Astrocyte of the spinal cord (primary cell): ENCODE measurements around the gene TNFSF11.

Experiments used
- DNase-seq: peaks from one replicate; pipeline ENCODE4 v3.0.0; 2011; ENCODE audit warnings: low read depth, low spot score
- H3K4me3 ChIP-seq: 2 replicates; pipeline ENCODE4 v1.5.1; 2011; ENCODE audit warnings: low read depth, mild to moderate bottlenecking, low read length, moderate library complexity
- in situ Hi-C: cut with HindIII; loops from 2 replicates; pipeline ENCODE4 v1.10.0; 2017; ENCODE audit warnings: low sequenced_read_pairs
- TF ChIP-seq, protein P1 (sequence below): IDR thresholded peaks from 2 replicates; pipeline ENCODE4 v1.5.1; 2012; ENCODE audit warnings: low read depth, mild to moderate bottlenecking, low read length, inconsistent platforms

TNFSF11 gene

DNA sequence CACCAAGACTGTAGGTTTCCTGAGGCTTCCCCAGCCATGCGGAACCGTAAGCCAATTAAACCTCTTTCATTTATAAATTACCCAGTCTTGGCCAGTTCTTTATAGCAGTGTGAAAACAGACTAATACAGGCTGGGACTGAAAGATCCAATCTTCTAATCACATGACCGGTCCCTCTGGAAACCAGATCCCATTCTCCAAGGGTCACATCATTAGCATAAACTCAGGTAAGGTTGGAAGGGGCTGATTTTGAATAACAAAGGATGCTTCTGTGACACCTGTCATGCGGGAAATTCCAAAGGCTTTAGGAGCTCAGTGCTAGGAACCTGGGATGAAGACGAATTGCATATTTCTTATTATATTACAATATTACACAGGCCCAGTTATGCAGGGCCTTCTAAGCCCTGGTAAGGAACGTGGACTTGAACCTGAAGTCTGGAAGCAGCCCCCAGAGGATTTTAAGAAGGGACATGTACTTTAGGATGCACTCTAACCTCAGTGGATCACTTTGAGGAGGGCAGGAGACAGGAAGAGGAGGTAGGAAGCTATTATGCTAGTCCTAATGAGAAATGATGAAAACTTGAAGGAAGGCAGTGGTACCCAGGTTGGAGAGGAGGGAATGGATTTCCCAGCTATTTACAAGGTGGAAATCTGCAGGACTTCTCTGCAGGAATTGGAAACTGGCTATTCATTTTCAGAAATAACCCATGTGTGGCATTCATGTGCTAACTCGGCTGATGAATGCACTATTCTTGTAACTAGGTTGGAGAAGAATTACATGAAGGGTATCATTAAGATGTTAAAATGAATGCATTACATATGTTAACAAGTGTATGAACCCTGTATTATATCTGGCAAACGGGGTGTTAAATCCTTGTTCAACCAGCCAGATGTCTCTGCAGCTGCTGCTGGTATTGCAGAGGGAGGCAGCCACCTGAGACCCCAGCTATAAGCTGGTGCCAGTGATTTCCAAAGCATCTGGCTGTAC, 19.3 kb downstream of the TNFSF11 start:
- no peak overlapping the region for H3K4me3 ChIP-seq
- in situ Hi-C loops = no loop called here
- TF ChIP-seq, protein P1, sequence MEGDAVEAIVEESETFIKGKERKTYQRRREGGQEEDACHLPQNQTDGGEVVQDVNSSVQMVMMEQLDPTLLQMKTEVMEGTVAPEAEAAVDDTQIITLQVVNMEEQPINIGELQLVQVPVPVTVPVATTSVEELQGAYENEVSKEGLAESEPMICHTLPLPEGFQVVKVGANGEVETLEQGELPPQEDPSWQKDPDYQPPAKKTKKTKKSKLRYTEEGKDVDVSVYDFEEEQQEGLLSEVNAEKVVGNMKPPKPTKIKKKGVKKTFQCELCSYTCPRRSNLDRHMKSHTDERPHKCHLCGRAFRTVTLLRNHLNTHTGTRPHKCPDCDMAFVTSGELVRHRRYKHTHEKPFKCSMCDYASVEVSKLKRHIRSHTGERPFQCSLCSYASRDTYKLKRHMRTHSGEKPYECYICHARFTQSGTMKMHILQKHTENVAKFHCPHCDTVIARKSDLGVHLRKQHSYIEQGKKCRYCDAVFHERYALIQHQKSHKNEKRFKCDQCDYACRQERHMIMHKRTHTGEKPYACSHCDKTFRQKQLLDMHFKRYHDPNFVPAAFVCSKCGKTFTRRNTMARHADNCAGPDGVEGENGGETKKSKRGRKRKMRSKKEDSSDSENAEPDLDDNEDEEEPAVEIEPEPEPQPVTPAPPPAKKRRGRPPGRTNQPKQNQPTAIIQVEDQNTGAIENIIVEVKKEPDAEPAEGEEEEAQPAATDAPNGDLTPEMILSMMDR = no peak
- DNase-seq = no peak

DNA sequence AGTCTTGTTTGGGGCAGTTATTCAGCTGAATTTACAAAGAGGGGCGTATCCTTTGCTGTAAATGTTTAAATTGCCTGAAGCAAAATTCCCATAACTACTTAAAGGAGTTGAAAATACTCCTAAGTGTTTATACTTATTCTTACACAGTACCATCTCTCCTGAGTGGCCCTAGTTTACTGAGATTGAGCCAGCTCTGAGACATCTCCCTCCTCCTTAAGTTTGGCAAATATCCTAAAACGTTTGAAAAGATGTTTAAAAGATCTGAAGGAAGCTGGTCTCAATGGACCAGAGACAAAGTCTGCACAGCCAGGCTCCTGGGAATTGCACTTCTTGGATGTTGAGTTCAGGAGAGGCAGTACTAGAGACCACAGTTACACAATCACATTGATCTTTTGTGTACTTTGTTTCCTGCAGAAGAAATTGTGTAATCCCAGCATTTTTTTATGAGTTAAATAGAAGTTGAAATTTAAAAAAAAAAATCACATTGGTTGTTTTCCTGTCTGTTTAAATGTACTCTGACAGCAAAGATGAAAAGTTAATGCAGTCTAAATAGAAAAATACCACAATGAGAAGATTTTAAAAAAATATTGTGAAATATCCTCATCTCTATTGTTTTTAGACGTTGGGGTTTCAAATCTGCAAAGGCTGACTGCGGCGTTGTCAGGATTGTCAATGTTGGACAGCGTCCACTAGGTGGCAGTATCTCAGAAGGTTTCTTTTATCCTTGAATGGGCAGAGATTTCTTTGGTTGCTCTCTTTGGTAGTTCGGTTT, 20.7 kb downstream of the TNFSF11 start:
- TF ChIP-seq, protein P1 = peak; percentile 73
- no peak overlapping the region for H3K4me3 ChIP-seq
- in situ Hi-C loops = no loop called here
- DNase-seq = peak; percentile 81

DNA sequence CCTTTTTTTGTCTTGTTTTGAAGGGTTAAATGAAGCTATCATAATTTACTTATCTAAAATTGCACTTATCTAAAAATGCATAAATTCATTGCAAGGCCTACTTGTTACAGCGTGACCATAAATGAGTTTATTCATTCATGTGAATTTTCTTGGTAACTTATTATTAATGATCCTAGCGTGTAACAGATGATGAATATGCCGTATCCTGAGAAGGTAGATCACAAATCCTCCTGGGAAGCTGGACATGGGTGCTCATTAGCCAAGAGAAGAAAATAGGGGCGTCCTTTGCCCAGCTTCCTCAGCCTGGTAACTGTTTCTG, 21.3 kb downstream of the TNFSF11 start:
- no peak for DNase-seq
- in situ Hi-C loops = no loop called here
- TF ChIP-seq, protein P1 = no peak
- no peak overlapping the region for H3K4me3 ChIP-seq

DNA sequence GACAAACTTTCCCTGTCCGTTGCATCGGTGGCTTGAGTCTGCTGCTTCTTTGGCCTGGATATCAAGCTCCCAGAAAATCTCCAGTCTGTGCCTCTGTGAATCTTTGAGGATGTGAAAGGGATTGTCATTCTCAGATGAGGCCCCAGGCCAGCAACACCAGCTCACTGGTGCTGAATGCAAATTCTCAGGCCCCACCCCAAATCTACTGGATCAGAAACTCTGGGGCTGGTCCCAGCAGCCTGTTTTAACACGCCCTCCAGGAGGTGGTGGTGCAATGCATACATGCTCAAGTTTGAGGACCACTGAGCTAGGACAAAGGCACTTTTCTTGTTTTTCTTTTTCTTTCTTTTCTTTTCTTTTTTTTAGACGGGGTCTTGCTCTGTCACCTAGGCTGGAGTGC, 23.6 kb downstream of the TNFSF11 start:
- DNase-seq = no peak
- no peak overlapping the region for H3K4me3 ChIP-seq
- in situ Hi-C loops = no loop called here
- TF ChIP-seq, protein P1 = no peak

DNA sequence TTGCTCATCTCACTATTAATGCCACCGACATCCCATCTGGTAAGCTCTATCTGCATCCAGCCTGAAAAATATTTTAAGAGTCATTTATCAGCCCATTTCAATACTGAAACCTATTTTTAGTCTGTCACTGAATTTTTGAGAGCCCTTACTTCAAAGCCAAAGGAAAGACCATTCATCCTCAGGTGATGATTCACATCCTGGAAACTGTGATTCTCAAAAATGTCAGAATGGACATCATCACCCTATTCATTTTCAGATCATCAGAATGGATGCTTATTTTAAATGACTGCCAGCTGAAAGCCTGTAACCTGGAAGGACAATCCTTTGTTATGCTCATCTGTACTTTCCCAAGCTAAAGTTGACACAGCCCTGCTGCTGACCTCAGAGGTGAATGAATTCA, 27.0 kb downstream of the TNFSF11 start:
- DNase-seq = peak; percentile 7
- in situ Hi-C loops = no loop called here
- TF ChIP-seq, protein P1 = no peak
- no peak overlapping the region for H3K4me3 ChIP-seq

DNA sequence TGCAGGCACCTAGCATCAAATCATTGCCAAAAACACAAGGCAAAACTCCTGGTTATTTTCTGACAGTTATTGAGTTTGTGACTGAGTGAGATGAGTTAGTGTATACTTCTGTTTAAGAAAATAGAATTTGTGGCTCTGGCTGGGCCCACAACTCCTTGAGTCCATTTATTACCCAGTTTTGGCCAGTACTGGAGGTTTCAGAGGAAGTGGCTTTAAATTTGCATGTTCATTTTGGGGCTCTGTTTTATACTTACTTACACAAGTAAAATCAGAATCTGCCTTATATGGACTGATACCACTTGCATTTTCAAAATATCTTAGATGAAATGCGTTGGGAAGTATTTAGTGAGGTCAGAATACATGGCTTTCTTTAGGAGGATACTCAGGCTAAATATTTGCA, 29.0 kb downstream of the TNFSF11 start:
- TF ChIP-seq, protein P1 = no peak
- in situ Hi-C loops = no loop called here
- DNase-seq = no peak
- H3K4me3 ChIP-seq = no peak overlapping the region
